Omental fat pad (tissue), 4 donors: Measurements from ENCODE around the gene TCF4. TPM values are rescaled to one million over a fixed set of nuclear protein-coding genes. Genes with fewer than 3 reads are reported as not detected.

Experiments
- ATAC-seq: fragments of 150-250 bp; one replicate; pipeline ENCODE4 v1.9.1; 2016; ENCODE audit warnings: mild to moderate bottlenecking, moderate library complexity; ENCODE audit not compliant: low FRiP score
- DNase-seq: peaks from one replicate; pipeline ENCODE4 v3.0.0-alpha.2; 2019; ENCODE audit warnings: low spot score
- total RNA-seq, 4 donors: library from RNA; depleted of rRNA; stranded (reverse); fragments of >200 nt; gene quantifications; one replicate each; pipeline ENCODE4 v1.1.0, GENCODE V29; 2016
- TF ChIP-seq, protein P1 (sequence below), 3 donors: fragments of 450-650 bp; IDR thresholded peaks; one replicate each; pipeline ENCODE4 v1.5.1; 2016 to 2017; ENCODE audit warnings: antibody characterized with exemption in 3 of 3, mild to moderate bottlenecking in 3 of 3, moderate library complexity in 2 of 3

Gene TCF4
- total RNA-seq, 4 donors from 2014 or later, result 113 to 381 (median 141) TPM

DNA sequence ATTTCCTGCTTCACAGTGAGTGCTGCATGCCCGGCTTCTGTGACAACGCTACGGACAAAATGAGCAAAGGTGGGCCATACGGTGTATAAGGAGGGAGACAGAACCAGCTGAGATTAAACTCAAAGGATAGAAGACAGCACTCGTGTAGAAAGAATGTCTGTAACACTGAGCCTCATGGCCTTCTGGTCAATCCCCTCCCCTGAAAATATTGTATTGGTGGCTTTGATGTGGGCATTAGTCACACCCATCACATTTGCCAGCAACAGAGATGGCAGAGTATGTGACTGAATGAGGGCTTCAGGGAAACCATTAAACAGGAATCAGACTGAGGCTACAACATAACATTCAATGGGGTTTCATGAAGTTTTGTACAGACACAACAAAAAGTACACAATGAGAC, 341.0 kb downstream of the TCF4 start:
- TF ChIP-seq, protein P1, sequence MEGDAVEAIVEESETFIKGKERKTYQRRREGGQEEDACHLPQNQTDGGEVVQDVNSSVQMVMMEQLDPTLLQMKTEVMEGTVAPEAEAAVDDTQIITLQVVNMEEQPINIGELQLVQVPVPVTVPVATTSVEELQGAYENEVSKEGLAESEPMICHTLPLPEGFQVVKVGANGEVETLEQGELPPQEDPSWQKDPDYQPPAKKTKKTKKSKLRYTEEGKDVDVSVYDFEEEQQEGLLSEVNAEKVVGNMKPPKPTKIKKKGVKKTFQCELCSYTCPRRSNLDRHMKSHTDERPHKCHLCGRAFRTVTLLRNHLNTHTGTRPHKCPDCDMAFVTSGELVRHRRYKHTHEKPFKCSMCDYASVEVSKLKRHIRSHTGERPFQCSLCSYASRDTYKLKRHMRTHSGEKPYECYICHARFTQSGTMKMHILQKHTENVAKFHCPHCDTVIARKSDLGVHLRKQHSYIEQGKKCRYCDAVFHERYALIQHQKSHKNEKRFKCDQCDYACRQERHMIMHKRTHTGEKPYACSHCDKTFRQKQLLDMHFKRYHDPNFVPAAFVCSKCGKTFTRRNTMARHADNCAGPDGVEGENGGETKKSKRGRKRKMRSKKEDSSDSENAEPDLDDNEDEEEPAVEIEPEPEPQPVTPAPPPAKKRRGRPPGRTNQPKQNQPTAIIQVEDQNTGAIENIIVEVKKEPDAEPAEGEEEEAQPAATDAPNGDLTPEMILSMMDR (IDR thresholded peaks at IDR 0.05), result no peak
- ATAC-seq, result no peak
- DNase-seq, result no peak

DNA sequence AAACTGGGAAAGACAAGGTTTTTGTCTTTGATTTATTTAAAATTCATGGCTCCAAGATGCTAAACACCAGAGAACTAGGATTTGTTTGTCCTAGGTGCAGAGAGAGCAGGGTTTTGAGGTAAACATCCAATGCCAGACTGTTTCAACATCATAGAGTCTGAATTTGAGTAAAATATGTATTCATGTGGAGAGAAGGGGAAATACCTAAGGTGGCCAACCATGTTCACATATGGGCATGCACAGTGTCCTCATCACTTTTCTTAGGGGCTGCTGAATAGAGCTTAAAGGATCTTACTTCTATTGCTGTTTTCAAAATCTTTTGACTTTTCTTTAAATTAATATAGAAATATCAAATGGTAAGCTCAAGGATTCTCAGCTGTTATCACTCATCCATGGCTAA, 341.7 kb downstream of the TCF4 start:
- DNase-seq (no peak), ATAC-seq (no peak)
- TF ChIP-seq, protein P1 (IDR thresholded peaks at IDR 0.05), result no peak

DNA sequence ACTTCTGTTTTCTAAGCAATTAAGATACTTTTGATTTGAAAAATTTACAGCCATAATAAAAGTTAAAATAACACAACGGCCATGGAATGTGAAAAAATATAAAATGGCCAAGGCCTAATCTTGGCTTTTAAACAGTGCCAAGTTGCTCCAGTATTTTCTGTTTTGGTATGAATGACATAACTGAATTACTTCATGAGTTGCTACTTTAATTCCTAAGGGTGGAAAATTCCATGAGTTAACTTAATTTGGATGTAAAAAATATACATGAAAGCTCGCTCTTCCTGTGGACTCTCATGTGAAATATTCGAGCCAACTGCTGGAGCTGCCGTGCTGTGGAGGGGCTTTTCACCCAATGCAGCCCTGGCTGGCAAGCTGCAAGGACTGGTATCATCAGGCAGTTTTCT, 342.8 kb downstream of the TCF4 start:
- DNase-seq (no peak), ATAC-seq (no peak)
- TF ChIP-seq, protein P1 (IDR thresholded peaks at IDR 0.05), result no peak

DNA sequence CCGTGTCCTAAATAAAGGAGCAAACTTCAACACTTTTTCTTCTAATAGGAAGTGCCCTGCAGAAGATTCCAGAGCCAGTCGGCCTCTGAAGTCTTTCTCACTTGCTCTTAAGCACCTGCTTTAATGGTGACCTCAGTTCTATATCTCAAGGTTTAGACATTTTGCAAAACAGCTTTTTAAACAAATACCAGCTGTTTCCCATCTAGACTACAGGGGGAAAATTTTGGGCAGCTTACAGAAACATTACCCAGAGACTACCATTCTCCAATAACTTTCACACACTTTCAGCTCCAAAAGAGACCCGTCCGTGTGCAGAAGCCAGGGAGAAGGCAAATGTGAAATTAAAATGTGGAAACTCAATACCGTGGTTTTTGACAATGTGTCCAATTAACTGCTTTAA, 343.4 kb downstream of the TCF4 start:
- DNase-seq (no peak), ATAC-seq (no peak)
- TF ChIP-seq, protein P1 (IDR thresholded peaks at IDR 0.05), result no peak

DNA sequence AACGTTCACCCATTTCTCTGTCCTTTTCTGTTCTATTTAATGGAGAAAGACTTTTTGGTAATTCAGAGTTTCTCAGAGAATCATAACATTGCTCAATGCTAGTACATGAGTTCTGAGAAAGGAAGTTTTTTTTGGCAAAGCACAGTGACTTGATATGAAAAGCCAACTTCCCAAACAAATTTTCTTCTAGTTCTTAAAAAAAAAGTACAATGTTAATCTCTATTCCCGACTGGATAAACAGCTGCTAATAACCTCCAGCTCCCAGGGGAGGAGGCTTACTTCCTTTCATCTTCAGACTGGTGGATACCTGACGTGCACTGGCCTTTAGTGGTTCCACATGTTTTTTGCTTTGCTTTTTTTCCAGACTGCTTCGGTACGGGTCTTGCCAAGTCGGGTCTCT, 344.1 kb downstream of the TCF4 start:
- ATAC-seq (peak; percentile 39), DNase-seq (no peak)

DNA sequence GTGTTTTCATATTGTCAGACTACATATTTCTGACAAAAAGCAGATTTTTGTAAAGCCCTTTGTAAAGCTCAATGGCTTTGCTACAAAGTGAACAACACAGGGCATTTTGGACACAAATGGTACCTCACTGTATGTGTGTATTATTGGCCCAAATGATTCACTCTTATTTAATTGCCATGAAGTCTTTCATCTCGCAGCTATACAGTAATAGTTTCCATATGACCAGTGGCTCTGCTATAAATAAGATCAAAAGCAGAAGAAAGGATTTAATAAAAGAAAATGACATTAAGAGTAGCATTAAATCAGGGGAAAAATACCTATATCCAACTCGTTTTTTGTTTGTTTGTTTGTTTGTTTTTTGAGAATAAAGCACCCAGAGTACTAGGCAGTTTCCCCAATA, 344.7 kb downstream of the TCF4 start:
- DNase-seq (no peak), ATAC-seq (no peak)
- TF ChIP-seq, protein P1 (IDR thresholded peaks at IDR 0.05), result no peak

More for the DNA sequence above, 344.1 kb downstream of the TCF4 start:
- TF ChIP-seq, protein P1 (IDR thresholded peaks at IDR 0.05), result no peak

DNA sequence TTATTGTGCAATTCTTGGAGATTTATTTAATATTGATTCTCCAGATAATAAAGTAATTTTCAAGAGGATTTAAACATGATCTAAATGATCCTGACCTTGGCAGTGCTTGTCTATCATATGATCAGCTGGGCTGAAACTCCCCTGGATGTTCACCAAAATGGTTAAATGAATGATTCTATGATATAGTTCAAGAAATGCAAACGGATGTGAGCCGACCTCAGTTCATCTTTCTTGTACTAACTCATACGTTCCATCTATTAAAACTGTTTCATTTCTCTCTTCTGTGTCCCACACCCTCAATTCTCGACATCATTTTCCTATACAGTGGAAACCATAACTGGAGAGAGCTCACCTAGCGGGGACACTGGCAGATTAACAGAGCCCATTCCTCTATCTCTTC, 347.0 kb downstream of the TCF4 start:
- no peak for ATAC-seq
- TF ChIP-seq, protein P1 (IDR thresholded peaks at IDR 0.05), result no peak
- no peak for DNase-seq
